Lower leg skin (tissue), 4 donors: ENCODE measurements around the gene RAD21L1. TPM values are rescaled to one million over a fixed set of nuclear protein-coding genes. Genes with fewer than 3 reads are reported as not detected.
A peak's percentile ranks its signal among the peaks of the same experiment; 100 is the strongest.
"Not testable (repeated sequence)": the region's sequence is repeated elsewhere in the genome, so short reads cannot be mapped to it uniquely, and the experiment has no call there.

Experiments
- DNase-seq, 2 donors: peaks; one replicate each; pipeline ENCODE4 v3.0.0-alpha.2; 2019; ENCODE audit warnings: low spot score in 2 of 2
- H3K4me3 ChIP-seq: fragments of 200-600 bp; sonication (generic); 2 replicates; pipeline ENCODE4 v1.5.1; 2017; ENCODE audit warnings: mild to moderate bottlenecking, low read depth; ENCODE audit not compliant: poor library complexity, severe bottlenecking
- POLR2A ChIP-seq, 2 donors: fragments of 450-650 bp; IDR thresholded peaks; one replicate each; pipeline ENCODE4 v1.6.1; 2016 to 2017; ENCODE audit warnings: antibody characterized with exemption in 2 of 2, mild to moderate bottlenecking in 1 of 2, moderate library complexity in 1 of 2
- WGBS, 2 donors: methylation state at CpG; one replicate each; pipeline ENCODE4 v1.1.5; 2018; 5-methylcytosine and 5-hydroxymethylcytosine counted together
- intact Hi-C: fragments of 100-400 bp; cut with DNase I; formaldehyde crosslinking; loops from one replicate; pipeline ENCODE4 v1.15.0; 2023; ENCODE audit warnings: low total_unique reads
- total RNA-seq, 4 donors: library from RNA; depleted of rRNA; stranded (reverse); fragments of >200 nt; gene quantifications; one replicate each; pipeline ENCODE4 v1.1.0, GENCODE V29; 2016
- TF ChIP-seq, protein P1 (sequence below), 3 donors: fragments of 450-650 bp; IDR thresholded peaks; one replicate each; pipeline ENCODE4 v1.5.1; 2016; ENCODE audit warnings: antibody characterized with exemption in 3 of 3, mild to moderate bottlenecking in 3 of 3, moderate library complexity in 2 of 3

The RAD21L1 gene
- total RNA-seq, 4 donors from 2014 or later, result 0.38 TPM; not detected in 3

DNA sequence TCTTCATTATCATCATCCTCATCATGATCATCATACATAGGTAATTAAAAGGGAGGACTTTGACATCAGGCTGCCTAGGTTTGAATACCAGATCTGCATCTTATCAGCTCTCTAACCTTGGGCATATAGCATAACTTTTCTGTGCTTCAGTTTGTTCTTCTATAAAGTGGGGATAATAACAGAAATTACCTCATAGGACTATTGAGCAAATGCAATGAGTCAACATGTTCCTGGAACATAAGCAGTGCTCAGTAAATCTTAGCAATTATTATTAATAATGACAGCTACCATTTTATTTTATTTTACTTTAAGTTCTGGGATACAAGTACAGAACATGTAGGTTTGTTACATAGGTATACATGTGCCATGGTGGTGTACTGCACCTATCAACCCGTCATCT lies 15.3 kb upstream of the RAD21L1 start:
- intact Hi-C loops, result no loop called here
- no peak for DNase-seq
- 92 to 97% methylated on average over 1 of the region's 1 CpG for WGBS, 2 donors
- no peak overlapping the region for H3K4me3 ChIP-seq
- TF ChIP-seq POLR2A (IDR thresholded peaks at IDR 0.05), result no peak
- TF ChIP-seq, protein P1, sequence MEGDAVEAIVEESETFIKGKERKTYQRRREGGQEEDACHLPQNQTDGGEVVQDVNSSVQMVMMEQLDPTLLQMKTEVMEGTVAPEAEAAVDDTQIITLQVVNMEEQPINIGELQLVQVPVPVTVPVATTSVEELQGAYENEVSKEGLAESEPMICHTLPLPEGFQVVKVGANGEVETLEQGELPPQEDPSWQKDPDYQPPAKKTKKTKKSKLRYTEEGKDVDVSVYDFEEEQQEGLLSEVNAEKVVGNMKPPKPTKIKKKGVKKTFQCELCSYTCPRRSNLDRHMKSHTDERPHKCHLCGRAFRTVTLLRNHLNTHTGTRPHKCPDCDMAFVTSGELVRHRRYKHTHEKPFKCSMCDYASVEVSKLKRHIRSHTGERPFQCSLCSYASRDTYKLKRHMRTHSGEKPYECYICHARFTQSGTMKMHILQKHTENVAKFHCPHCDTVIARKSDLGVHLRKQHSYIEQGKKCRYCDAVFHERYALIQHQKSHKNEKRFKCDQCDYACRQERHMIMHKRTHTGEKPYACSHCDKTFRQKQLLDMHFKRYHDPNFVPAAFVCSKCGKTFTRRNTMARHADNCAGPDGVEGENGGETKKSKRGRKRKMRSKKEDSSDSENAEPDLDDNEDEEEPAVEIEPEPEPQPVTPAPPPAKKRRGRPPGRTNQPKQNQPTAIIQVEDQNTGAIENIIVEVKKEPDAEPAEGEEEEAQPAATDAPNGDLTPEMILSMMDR (IDR thresholded peaks at IDR 0.05), result no peak

DNA sequence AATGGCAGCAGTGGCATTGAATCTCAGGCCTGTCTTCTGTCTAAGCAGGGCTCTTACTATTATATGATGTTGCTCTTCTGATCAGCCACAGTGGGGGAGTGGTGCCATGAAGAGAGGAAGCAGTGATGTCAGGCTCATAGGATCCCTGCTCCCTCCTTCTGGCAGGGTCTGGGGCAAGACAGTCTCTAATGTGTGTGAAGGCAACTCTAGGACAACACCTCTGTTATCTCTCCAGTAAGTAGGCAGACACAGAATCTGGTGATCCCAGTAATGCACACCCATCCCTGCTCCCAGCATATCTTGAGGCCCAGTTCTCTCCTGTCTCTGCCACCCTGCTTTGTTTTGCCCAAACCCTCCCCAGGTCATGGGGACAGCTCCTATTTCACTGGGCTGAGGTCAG lies 13.8 kb upstream of the RAD21L1 start:
- no peak for TF ChIP-seq POLR2A (IDR thresholded peaks at IDR 0.05)
- TF ChIP-seq, protein P1 (IDR thresholded peaks at IDR 0.05), result no peak
- H3K4me3 ChIP-seq, result no peak overlapping the region
- intact Hi-C loops, result no loop called here
- DNase-seq, result no peak

DNA sequence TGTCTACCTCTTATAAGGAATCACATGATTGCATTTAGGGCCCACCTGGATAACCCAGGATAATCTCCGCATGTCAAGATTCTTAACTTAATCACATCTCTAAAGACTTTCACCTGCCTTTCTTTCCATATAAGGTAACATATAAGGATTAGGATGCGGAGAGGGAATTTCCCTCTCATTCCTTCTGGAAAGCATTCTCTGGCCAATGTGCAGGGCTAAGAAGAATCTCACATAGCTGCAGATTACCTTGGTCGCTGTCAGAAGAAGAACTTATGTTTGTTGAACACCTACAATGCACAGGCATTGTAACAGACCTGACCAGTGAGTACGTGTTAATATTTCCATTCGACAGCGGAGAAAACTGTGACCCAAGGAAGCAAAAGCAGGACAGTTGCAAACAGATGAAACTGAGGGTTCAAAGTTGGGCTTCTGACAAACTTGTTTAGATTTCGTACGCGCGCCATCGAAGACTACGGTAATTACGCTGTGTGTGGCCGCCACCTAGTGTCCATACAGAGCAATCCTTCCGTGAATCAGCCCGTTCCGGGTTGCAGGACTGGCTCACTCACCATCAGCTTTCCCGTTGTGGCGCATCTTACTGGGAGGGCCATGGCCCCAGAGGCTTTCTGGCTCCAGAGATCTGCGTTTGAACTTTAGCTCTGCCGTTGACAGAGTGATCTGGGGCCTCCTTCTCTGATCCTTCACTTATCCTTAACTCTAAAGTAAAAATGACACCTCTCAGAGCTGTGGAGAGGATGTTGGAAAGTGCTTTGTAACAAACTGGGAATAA lies 13.0 kb upstream of the RAD21L1 start:
- TF ChIP-seq POLR2A (IDR thresholded peaks at IDR 0.05), result no peak
- TF ChIP-seq, protein P1 (IDR thresholded peaks at IDR 0.05), result peak in 1 of 3 donors; percentile 41
- intact Hi-C loops, result no loop called here
- DNase-seq, result peak; percentile 59 to 93
- no peak overlapping the region for H3K4me3 ChIP-seq
- WGBS, 2 donors, result 12 to 14% methylated on average over 21 of the region's 21 CpGs

DNA sequence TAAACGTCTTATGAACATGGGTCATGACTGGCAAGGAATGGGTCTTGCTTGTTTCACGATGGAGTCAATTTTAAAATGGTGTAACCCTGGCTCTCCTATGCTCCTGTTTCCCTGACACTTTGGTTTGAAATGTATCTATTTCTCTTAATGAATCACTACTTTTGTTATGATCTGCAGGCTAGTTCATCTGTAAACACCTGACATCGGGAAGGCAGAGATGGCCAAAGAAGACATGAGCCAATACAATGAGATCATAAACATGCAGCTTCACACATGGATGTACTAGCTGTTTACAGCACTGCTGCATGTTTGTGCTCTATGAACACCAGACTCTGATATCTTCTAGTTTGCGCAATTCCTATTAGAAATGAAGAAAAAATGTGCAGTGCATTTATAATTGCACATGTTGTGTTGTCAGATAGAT lies 11.0 kb upstream of the RAD21L1 start:
- WGBS, 2 donors, result 67 to 76% methylated on average over 4 of the region's 4 CpGs
- no peak overlapping the region for H3K4me3 ChIP-seq
- no peak for DNase-seq
- TF ChIP-seq, protein P1 (IDR thresholded peaks at IDR 0.05), result no peak
- TF ChIP-seq POLR2A (IDR thresholded peaks at IDR 0.05), result no peak
- intact Hi-C loops, result no loop called here

DNA sequence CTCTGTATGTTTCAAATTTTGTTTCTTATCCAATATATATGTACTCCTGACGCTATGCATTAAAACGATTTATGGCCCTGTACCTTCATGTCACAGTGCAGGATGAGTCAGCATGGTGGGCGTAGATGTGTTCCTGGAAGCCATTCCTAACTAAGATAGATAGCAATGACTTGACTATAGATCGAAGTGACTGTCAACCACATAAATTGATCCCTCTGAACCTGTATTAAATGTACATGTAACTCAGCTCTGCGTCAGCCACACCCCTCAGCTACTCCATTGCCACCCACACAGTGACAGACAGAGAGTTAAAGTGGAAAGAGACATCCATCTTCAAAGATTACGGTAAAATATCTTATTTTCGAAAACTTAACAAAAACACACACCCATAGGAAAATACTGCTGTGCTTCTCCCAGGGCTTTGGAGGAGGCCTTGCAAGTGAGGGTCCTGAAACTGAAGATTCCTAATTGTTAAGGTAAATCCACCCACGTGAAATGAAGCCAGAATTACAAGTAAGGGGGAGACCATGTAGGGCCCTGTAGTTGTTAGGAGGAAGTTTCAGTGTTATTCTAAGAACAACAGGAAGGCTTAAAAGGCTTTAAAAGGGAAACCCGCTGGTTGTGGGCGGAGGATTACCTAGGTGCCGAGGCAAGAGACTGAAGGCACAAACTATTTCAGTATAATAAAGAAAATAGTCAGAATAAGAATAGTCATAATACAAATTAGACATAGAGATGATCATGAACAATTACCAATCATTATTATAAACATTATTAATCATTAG lies 10.3 kb upstream of the RAD21L1 start:
- intact Hi-C loops, result no loop called here
- 65 to 66% methylated on average over 11 of the region's 11 CpGs for WGBS, 2 donors
- H3K4me3 ChIP-seq, result no peak overlapping the region
- TF ChIP-seq, protein P1 (IDR thresholded peaks at IDR 0.05), result no peak
- TF ChIP-seq POLR2A (IDR thresholded peaks at IDR 0.05), result no peak
- no peak for DNase-seq

DNA sequence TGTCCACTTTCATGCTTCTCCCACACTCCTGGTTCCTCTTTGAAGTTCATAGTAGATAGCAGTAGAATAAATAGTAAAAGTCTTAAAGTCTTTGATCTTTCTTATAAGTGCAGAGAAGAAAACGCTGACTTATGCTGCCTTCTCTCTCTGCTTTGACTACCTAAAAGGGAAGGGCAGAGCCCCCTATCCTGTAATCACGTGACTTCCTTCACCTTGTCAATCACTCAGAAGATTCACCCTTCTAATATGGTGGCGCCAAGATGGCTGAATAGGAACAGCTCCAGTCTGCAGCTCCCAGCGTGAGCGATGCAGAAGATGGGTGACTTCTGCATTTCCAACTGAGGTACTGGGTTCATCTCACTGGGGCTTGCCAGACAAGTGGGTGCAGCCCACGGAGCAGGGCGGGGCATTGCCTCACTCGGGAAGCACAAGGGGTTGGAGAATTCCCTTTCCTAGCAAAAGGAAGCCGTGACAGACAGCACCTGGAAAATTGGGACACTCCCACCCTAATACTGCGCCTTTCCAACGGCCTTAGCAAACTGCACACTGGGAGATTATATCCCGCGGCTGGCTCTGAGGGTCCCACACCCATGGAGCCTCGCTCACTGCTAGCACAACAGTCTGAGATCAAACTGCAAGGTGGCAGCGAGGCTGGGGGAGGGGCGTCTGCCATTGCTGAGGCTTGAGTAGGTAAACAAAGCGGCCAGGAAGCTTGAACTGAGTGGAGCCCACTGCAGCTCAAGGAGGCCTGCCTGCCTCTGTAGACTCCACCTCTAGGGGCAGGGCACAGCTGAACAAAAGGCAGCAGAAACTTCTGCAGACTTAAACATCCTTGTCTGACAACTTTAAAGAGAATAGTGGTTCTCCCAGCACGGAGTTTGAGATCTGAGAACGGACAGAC lies 9.1 kb upstream of the RAD21L1 start:
- H3K4me3 ChIP-seq, intact Hi-C loops, DNase-seq: not testable (repeated sequence)
- WGBS, 2 donors, result 82 to 84% methylated on average over 19 of the region's 19 CpGs

DNA sequence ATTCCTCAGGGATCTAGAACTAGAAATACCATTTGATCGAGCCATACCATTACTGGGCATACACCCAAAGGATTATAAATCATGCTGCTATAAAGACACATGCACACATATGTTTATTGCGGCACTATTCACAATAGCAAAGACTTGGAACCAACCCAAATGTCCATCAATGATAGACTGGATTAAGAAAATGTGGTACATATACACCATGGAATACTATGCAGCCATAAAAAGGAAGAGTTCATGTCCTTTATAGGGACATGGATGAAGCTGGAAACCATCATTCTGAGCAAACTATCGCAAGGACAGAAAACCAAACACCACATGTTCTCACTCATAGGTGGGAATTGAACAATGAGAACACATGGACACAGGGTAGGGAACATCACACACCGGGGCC lies 3.1 kb upstream of the RAD21L1 start:
- DNase-seq, H3K4me3 ChIP-seq, intact Hi-C loops: not testable (repeated sequence)
- WGBS, 2 donors, result 67 to 72% methylated on average over 4 of the region's 4 CpGs
